Measurements from ENCODE around the gene ZBTB7C.

The ZBTB7C gene

DNA sequence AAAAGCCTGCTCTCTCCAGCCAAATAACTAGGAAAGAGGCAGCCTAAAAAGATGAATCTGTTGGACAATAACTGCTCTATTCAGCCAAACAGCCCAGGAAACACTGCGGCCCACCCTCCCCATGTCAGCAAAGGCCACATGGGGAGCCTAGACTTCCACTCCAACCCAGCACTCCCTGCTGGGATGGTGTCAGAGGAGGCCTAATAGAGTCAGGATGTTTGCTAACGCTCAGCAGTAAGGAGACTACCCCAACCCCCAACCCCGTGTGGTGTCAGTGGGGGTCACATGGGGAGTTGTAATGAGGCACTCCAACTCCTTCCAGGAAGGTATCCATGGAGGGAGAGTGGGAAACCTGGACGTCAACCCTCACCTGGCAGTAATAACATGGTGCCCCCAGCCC lies 41.6 kb downstream of the ZBTB7C start:
- H3K4me3 ChIP-seq (ENCODE audit: control insufficient read depth, low read depth, low read length), result no peak overlapping the region
- no peak for DNase-seq (ENCODE audit: low read depth)
- TF ChIP-seq, protein P1, sequence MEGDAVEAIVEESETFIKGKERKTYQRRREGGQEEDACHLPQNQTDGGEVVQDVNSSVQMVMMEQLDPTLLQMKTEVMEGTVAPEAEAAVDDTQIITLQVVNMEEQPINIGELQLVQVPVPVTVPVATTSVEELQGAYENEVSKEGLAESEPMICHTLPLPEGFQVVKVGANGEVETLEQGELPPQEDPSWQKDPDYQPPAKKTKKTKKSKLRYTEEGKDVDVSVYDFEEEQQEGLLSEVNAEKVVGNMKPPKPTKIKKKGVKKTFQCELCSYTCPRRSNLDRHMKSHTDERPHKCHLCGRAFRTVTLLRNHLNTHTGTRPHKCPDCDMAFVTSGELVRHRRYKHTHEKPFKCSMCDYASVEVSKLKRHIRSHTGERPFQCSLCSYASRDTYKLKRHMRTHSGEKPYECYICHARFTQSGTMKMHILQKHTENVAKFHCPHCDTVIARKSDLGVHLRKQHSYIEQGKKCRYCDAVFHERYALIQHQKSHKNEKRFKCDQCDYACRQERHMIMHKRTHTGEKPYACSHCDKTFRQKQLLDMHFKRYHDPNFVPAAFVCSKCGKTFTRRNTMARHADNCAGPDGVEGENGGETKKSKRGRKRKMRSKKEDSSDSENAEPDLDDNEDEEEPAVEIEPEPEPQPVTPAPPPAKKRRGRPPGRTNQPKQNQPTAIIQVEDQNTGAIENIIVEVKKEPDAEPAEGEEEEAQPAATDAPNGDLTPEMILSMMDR (IDR thresholded peaks at IDR 0.05; ENCODE audit: control insufficient read depth, insufficient read depth, low read depth, low read length, missing control alignments), result no peak

GRCh38 chr18:48365965-48366364 lies 43.2 kb downstream of the ZBTB7C start:
- no peak for DNase-seq (ENCODE audit: low read depth)

DNA sequence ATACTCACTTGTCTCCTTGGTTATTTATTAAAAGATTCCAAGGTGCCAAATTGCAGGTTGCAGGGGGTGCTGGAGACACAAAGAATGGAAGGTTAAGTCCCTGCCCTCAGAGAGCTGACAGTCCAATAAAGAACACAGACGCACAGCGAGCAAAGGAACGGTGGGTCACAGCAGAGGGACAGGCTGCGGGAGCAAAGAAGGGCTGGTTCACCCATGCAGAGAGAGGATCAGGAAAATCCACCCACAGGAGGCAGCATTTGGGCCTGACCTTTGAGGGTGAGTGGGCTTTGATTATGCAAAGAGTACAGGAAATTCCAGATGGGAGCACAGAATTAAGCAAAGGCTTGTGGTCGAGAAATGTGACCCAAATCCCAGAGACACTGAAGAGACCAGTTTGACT lies 45.0 kb downstream of the ZBTB7C start:
- H3K4me3 ChIP-seq (ENCODE audit: control insufficient read depth, low read depth, low read length), result no peak overlapping the region
- no peak for DNase-seq (ENCODE audit: low read depth)
- TF ChIP-seq, protein P1 (IDR thresholded peaks at IDR 0.05; ENCODE audit: control insufficient read depth, insufficient read depth, low read depth, low read length, missing control alignments), result no peak

More at GRCh38 chr18:48365965-48366364, 43.2 kb downstream of the ZBTB7C start:
- no peak overlapping the region for H3K4me3 ChIP-seq (ENCODE audit: control insufficient read depth, low read depth, low read length)
- TF ChIP-seq, protein P1 (IDR thresholded peaks at IDR 0.05; ENCODE audit: control insufficient read depth, insufficient read depth, low read depth, low read length, missing control alignments), result no peak

GRCh38 chr18:48363175-48363574 lies 46.0 kb downstream of the ZBTB7C start:
- no peak overlapping the region for H3K4me3 ChIP-seq (ENCODE audit: control insufficient read depth, low read depth, low read length)
- TF ChIP-seq, protein P1 (IDR thresholded peaks at IDR 0.05; ENCODE audit: control insufficient read depth, insufficient read depth, low read depth, low read length, missing control alignments), result no peak
- DNase-seq (ENCODE audit: low read depth), result no peak

DNA sequence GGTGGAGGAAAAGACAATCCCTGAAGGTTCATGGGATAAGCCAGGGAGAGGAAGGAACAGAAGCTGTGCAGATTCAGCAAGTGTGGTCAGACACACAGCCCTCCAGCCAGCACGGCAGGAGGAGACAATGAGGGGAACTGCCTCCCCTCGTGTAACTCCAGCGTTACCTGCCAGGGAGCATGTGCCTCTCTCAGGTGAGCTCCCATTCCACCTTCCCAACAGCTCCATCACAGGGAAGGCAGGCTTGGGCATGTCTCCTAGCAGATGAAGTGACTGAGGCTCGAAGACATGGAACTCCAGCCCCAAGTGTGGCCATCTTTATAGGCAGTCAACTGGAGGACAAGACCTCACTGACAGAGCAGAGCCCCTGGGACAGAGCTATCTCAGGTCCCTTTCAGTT lies 47.4 kb downstream of the ZBTB7C start:
- TF ChIP-seq, protein P1 (IDR thresholded peaks at IDR 0.05; ENCODE audit: control insufficient read depth, insufficient read depth, low read depth, low read length, missing control alignments), result no peak
- H3K4me3 ChIP-seq (ENCODE audit: control insufficient read depth, low read depth, low read length), result no peak overlapping the region
- DNase-seq (ENCODE audit: low read depth), result no peak

GRCh38 chr18:48360376-48361021 lies 48.7 kb downstream of the ZBTB7C start:
- TF ChIP-seq, protein P1 (IDR thresholded peaks at IDR 0.05; ENCODE audit: control insufficient read depth, insufficient read depth, low read depth, low read length, missing control alignments), result no peak
- H3K4me3 ChIP-seq (ENCODE audit: control insufficient read depth, low read depth, low read length), result no peak overlapping the region
- DNase-seq (ENCODE audit: low read depth), result no peak
